Endothelial cell (in vitro differentiated cells): Measurements from ENCODE around the gene MR1. TPM values are rescaled to one million over a fixed set of nuclear protein-coding genes. Genes with fewer than 3 reads are reported as not detected.
A peak's percentile ranks its signal among the peaks of the same experiment; 100 is the strongest.

ENCODE experiments used
- DNase-seq: peaks from one replicate; pipeline ENCODE4 v3.0.0; 2021; ENCODE audit warnings: low spot score
- H3K27ac Mint-ChIP-seq: one replicate; pipeline ENCODE4 v1.8.0; 2021; ENCODE audit warnings: mixed read lengths, inconsistent platforms; ENCODE audit not compliant: unreplicated experiment
- H3K27me3 Mint-ChIP-seq: one replicate; pipeline ENCODE4 v1.8.0; 2021; ENCODE audit warnings: mild to moderate bottlenecking, moderate library complexity, mixed read lengths, inconsistent platforms; ENCODE audit not compliant: unreplicated experiment
- H3K36me3 Mint-ChIP-seq: one replicate; pipeline ENCODE4 v1.8.0; 2021; ENCODE audit warnings: mild to moderate bottlenecking, low read depth, mixed read lengths, inconsistent platforms; ENCODE audit not compliant: unreplicated experiment
- H3K4me1 Mint-ChIP-seq: one replicate; pipeline ENCODE4 v1.8.0; 2021; ENCODE audit warnings: mild to moderate bottlenecking, mixed read lengths, inconsistent platforms; ENCODE audit not compliant: unreplicated experiment
- H3K4me3 Mint-ChIP-seq: one replicate; pipeline ENCODE4 v1.8.0; 2021; ENCODE audit warnings: mild to moderate bottlenecking, mixed read lengths, inconsistent platforms; ENCODE audit not compliant: unreplicated experiment
- H3K9me3 Mint-ChIP-seq: one replicate; pipeline ENCODE4 v1.8.0; 2021; ENCODE audit warnings: mixed read lengths, inconsistent platforms; ENCODE audit not compliant: unreplicated experiment
- long read RNA-seq: library from polyadenylated mRNA; unstranded; transcript quantifications from one replicate; pipeline ENCODE4 v2.0.0, GENCODE V29; 2020; ENCODE audit not compliant: unreplicated experiment
- total RNA-seq: library from RNA; stranded (reverse); fragmentation: NEBNext Ultra II Directional; extraction: Animal tissue kit (Norgen Biotek cat#: 25700); gene quantifications from one replicate; pipeline ENCODE4 v1.2.1, GENCODE V29; 2021; ENCODE audit not compliant: unreplicated experiment
- TF ChIP-seq, protein P1 (sequence below): fragments of 200-600 bp; sonication (generic); IDR thresholded peaks from one replicate; pipeline ENCODE4 v1.5.0; 2021; ENCODE audit warnings: antibody characterized with exemption; ENCODE audit not compliant: unreplicated experiment

MR1 gene
- 0.67 TPM for total RNA-seq
- long read RNA-seq, full-length matches to known transcripts = 1 of 1 reads
- long read RNA-seq, partial matches to known transcripts = 0 of 1 reads
- long read RNA-seq, other reads (novel, unspliced or antisense) = 0 of 1 reads

DNA sequence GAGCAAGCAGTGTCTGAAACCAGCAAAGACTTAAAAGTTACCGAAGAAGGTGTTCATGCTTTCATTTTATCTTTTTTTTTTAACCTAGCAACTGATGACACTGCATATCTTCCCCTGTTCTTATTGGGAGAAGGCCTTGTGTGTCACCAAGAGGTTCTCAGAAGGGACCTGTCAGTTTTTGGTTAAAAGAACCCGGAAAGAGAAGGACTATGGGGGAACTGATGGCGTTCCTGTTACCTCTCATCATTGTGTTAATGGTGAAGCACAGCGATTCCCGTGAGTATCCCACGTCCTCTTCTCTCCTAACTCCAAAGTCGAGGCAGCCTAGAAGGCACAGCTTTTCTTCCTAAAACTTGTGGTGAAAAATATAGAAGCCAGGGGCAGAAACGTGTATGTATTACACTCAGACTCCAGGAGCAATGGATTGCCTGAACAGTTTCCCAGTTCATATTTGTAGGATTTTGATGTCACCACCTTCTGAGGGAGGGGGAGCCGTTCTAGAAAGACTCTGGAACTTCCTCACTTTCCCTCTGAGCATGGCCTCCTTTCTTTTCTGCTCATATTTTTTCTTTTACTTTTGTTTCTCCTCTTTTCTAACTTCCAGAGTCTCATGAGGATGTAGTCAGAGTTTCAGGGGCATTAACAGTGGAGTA is at the start of gene MR1:
Gene MR1 (plus strand): TSS at position 185 of the 653 bp plus-strand sequence. CDS start 25 bp downstream, at position 210.
- DNase-seq = no peak

DNA sequence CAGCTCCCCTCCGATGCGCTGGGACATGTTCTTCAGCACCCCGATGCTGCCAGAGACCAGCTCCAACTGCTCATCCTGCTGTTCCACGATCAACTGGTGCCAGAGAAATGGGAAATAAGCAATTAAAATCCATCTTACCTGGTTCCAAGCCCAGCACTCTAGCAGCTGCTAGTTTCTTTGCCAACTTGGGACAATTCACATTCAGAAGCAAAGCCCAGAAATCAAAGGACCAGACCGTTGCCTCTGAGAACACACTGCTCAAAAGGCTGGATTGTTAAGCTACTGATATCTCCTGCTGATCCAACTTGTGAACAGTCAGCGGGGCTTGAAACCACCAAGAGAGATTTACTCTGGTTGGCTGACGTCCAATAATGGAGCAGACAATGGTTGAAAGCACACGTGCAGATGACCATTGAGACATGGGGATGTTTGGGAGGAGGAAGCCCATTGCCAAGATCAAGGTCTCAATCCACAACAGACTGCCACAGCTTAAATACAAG is 45.5 kb upstream of the MR1 start:
- Mint-ChIP-seq H3K4me1 (peaks cover 3% of the 10 kb centered on the region), H3K27me3 (peaks cover 2% of the 10 kb centered on the region), H3K36me3 (peaks cover 56% of the 10 kb centered on the region), H3K27ac (no peak overlapping the region), H3K9me3 (no peaks in the 10 kb centered on the region), H3K4me3 (no peak overlapping the region)
- TF ChIP-seq, protein P1, sequence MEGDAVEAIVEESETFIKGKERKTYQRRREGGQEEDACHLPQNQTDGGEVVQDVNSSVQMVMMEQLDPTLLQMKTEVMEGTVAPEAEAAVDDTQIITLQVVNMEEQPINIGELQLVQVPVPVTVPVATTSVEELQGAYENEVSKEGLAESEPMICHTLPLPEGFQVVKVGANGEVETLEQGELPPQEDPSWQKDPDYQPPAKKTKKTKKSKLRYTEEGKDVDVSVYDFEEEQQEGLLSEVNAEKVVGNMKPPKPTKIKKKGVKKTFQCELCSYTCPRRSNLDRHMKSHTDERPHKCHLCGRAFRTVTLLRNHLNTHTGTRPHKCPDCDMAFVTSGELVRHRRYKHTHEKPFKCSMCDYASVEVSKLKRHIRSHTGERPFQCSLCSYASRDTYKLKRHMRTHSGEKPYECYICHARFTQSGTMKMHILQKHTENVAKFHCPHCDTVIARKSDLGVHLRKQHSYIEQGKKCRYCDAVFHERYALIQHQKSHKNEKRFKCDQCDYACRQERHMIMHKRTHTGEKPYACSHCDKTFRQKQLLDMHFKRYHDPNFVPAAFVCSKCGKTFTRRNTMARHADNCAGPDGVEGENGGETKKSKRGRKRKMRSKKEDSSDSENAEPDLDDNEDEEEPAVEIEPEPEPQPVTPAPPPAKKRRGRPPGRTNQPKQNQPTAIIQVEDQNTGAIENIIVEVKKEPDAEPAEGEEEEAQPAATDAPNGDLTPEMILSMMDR = no peak
- no peak for DNase-seq

More for the DNA sequence above, at the start of gene MR1:
- Mint-ChIP-seq H3K36me3 (no peaks in the 10 kb centered on the region), H3K4me3 (peak within 1 kb of the TSS; percentile 76), H3K27ac (peak within 1 kb of the TSS; percentile 72), H3K4me1 (peaks cover 18% of the 10 kb centered on the region), H3K9me3 (no peaks in the 10 kb centered on the region), H3K27me3 (peaks cover 2% of the 10 kb centered on the region)
- TF ChIP-seq, protein P1 = no peak

DNA sequence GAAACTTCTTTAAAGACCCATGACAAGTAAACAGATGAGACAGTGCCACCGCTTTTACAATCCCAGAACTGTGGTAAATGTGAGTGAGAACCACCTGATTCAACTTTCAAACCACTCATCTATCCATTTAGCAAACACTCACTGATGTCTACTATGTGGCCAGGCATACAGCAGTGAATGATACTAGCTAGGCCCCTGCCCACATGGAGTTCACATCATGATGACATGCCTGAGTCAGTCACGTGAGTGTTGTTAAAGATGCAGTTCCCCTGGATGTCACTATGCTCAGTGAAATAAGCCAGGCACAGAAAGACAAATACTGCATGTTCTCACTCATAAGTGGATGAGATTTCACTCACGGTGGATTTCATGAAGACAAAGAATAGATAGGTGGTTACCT is 39.5 kb upstream of the MR1 start:
- H3K4me1 Mint-ChIP-seq = peaks cover 3% of the 10 kb centered on the region
- H3K9me3 Mint-ChIP-seq = no peaks in the 10 kb centered on the region
- TF ChIP-seq, protein P1 = no peak
- peaks cover 32% of the 10 kb centered on the region for H3K36me3 Mint-ChIP-seq
- no peaks in the 10 kb centered on the region for H3K27me3 Mint-ChIP-seq
- H3K4me3 Mint-ChIP-seq = no peak overlapping the region
- no peak for DNase-seq
- H3K27ac Mint-ChIP-seq = peak overlapping the region; percentile 61

DNA sequence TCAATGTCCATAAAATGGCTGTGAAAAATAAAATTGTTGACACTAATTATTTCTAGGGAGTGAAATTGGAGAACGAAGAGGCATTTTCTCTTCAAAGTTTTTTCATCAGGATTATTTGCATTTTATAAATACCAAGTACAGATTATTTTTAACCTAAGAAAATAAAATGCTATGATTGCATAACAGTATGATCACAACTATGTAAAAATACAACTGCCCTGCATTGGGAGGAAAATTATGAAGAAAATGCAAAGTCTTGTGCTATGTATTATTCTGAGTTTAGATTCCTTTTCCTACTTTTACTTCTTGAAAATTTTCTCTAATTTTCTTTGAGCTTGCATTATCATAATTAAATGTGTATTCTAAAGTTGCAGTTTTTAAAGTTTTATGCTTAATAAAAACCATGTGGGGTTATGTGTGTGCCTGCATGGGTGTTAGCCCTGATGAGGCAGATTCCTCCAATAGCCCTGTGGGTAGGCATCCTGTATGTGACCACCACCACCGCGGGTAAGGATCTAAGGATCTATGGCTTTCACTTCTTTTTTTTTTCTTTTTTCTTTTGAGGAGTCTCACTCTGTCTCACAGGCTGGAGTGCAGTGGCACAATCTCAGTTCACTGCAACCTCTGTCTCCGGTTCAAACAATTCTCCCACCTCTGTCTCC is 35.8 kb upstream of the MR1 start:
- peaks cover 1% of the 10 kb centered on the region for H3K4me1 Mint-ChIP-seq
- no peaks in the 10 kb centered on the region for H3K9me3 Mint-ChIP-seq
- no peak for DNase-seq
- H3K4me3 Mint-ChIP-seq = no peak overlapping the region
- H3K27me3 Mint-ChIP-seq = no peaks in the 10 kb centered on the region
- H3K27ac Mint-ChIP-seq = no peak overlapping the region
- TF ChIP-seq, protein P1 = no peak
- H3K36me3 Mint-ChIP-seq = peaks cover 19% of the 10 kb centered on the region
